Right kidney (tissue), 1 donor: Measurements from ENCODE around the gene GALNT2.

Experiments
- DNase-seq: peaks from one replicate; pipeline ENCODE4 v3.0.0-alpha.2; 2016

GALNT2 gene

DNA sequence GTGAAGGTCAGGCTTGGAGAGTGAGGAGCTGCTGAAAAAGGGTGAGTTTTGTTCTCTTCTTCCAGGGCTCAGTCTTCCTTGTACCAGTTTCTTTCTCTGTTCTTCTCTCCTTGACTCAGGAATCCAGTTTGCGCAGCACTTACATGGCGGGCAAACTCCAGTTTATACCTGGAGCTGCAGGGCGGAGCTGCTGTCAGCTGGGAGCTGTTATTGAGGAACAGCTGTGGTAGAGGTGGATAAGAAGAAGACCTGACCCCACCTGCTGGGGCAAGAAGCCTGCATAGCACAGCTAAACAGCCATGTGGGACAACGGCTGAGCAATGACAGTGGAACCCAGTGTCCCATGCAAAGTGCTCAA lies 46.2 kb downstream of the GALNT2 start:
- no peak for DNase-seq

DNA sequence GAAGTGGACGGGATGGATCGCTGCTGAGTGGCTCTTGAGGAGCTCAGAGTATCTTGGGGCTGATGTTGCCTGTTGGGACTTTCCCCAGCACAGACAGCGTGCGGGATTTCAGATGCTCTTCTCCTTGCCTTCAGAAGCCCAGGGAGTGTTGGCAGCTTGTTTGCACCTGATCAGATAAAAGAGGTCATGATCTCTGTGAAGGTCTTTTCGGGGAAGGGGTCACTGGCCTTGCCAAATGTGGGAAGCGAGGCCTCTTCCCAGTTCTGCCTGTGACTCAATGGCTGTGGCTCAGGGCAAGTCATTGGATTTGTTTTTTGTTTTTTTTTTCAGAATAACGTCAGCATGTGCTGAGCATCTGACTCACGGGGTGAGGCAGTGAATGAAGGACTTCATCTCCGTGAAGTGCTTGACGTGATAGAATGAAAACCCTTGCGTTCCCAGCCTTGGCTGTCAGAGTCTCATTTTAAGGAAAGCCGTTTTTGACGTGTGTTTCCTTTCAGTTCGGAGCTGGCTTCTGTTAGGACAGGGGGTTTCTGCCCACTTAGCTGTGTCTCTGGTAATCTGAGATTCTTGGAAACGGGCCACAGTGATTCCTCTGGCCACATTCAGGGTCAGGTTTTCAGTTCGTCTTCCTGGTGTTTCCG lies 46.7 kb downstream of the GALNT2 start:
- DNase-seq = no peak

DNA sequence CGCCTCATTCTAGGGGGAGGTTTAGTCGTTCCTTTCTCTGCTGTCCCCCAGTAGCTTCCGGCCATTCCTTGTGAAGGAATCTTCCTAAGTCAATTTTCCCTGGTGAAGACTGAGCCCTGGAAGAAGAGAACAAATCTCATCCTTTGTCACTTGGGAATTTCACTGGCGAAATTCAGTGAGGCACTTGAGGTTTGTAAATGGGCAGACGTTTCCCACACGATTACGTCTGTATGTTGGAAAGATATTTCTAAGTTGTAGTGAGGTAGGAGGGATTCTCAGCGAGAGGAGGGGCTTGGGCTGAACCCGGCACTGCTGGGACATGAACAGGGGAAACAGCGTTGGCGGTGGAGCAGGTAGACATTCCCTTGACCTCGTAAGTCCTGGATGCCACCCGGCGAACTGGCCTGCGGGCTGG lies 47.2 kb downstream of the GALNT2 start:
- DNase-seq = no peak

DNA sequence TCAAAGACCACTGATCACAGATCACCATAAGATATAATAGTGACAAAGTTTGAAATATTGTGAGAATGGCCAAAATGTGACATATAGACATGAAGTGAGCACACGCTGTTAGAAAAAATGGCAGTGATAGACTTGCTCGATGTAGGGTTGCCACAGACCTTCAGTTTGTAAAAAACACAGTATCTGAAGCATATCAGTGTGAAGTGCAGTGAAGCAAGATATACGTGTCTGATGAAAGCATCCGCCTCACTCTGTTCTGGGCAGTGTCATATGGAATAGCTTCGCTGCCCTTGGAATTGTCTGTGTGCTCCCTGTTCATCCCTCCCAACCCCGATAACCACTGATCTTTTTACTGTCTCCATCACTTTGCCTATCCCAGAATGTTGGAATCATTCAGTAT lies 50.7 kb downstream of the GALNT2 start:
- DNase-seq = no peak

DNA sequence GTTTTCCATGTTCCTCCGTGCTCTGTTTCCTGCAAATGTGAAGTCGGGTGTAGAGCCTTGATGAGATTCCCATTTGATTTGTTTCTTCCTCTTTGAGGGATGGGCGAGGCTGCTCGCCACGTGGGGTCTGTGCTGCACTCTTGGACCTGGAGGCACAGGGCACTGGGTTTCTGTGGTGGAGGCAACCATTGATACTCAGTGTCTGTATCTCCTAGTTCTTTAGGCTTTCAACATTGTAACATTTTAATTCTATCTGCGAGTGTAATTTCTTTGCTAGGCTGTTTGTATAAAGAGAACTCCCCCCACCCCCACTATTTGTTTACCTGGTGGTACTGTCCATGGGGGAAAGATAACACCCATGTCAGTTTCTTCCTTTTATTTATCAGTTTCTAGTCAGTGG lies 52.3 kb downstream of the GALNT2 start:
- DNase-seq = no peak

DNA sequence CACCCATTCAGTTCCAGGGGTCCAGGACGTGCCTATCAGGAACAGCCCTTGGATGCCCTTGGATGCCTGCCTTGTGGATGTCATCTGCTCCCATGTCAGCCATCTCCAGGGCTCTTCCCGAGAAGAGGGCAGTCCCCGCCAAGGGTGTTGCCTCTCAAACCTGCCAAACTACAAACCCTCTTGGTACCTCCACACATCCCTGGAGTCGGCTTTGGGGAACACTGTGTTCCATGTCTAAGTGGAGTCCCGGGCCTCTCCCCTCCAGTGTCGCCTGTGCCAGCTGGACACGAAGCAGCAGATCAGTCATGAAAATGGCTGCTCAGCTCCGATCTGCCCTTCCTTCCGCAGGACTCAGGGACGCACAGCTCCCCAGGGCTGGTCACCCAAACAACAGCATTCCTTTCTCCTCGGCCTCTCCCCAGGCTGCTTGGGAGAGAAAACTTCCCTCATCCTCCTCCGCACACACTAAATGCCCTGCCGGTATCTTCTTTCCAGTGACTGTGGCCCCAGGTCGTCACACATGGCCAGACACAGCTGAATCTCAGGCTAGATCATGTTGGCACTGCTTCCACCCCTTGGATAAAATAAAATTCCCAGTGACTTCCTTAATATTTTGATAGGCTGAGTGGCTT lies 53.4 kb downstream of the GALNT2 start:
- DNase-seq = peak; percentile 66

DNA sequence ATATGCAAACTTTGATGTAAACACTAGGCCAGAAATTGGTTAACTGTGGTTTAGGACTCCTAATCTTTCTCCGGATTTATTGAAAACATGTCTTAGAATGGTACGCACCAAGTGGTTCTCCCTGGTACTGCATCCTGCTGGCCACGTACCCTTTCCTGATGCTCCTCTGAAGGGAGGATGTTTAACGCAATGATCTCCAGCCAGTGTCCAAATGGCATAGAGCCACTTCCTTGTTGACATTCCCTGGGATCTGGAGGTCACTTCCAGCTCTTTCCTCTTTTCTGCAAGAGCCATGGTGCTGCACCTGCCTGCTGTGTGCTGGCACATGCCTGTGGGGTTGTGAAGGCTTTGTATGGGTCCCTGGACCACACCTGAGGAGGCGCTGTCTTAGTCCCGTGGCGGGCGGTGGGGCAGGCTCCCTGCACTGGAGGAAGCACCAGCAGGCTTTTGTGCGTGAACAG lies 53.9 kb downstream of the GALNT2 start:
- peak; percentile 55 for DNase-seq

DNA sequence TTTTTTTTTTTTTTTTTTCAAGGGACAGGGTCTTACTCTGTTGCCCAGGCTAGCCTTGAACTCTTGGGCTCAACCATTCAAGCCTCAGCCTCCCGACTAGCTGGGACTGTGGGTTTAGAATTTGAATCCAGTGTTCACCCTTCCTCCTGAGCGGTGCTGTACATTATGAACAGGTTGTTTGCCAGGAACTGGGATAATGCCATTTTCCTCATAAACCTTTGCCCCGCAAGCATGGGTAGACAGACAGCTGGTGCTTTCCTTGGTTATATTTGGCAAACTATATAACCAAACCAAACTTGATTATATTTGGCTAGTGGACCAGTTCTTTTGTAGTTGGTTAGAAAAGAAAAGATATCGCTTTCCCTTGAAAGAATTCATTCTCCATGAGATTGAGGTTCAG lies 54.9 kb downstream of the GALNT2 start:
- no peak for DNase-seq

DNA sequence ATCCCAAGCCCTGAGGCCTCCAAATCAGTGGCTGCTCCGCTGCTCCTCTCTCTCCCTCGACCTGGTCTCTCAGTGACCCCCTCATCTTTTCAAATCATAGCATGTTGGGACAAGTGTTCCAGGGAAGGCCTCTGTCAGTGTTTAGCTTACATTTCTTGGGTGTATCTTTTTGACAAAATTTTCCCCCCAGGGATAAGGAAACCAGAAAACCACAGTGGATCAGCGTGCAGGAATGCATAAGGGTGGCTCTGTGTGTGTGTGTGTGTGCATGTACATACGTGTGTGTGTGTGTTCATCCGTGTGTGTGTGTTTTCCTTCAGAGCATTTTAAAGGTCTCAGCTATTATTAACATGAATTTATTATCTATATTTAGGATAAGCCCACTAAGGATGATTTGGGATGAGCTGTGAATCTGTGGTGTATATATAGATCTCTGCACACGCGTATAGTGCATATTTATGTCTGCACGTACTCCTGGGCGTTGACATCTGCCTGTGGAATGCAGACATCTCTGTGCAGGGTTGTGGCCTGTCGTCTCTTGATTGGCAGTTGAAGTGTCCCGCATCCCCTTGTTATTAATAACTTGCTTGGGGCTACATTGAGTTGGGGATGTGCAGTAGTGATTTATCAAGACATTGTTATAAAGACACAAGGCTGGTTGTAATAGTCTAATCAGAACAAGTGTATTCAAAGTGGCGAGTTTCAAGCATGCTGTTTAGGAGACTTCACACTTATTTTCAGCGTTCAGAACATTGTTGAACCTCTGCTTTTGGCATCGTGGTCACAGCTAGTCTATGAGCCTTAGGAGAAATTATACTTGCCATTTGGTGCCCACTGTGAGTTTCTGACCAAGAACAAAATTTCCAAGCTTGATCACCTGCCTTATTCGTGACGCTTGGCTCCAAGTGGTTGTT lies 55.6 kb downstream of the GALNT2 start:
- DNase-seq = no peak

DNA sequence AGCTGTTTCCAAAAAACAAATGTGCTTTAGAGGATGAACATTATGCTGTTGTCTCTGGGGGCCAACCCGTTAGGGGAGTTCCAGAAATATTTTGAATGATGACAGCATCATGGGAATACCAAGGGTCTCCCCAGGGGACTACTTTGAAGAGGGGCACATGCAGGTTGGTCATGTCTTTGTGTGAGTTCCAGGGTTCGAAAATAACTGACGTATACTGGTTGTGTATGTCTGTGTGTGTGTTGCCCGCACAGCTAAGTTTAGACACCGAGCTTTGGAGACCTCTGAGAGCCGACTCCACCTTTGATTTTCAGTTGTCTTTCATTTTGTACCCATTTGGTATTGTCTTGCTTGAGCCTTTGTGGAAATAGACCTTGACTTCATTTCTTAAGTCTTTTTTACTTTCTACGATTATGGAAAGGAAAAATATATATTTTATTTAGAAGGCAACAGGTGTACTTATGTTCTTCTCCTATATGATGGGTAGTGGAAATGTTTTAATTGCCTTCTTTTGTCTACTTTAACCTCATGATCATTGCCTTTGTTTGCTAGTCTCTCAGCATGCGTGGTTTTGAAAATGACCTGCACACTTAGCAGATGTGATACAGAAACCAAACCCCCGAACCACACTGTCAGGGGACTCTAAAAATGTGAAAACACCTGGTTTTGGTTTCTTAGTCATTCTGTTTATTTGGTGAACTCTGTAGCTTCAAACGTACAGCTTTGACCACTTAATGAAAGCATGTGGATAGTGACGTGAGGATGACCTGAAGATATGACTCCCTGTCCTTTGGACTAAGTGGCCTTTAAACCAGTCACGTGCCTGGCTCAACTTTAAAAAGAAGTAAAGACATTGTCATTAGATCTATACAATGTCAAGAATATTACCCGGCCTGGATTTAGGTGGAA lies 56.5 kb downstream of the GALNT2 start:
- DNase-seq = no peak

DNA sequence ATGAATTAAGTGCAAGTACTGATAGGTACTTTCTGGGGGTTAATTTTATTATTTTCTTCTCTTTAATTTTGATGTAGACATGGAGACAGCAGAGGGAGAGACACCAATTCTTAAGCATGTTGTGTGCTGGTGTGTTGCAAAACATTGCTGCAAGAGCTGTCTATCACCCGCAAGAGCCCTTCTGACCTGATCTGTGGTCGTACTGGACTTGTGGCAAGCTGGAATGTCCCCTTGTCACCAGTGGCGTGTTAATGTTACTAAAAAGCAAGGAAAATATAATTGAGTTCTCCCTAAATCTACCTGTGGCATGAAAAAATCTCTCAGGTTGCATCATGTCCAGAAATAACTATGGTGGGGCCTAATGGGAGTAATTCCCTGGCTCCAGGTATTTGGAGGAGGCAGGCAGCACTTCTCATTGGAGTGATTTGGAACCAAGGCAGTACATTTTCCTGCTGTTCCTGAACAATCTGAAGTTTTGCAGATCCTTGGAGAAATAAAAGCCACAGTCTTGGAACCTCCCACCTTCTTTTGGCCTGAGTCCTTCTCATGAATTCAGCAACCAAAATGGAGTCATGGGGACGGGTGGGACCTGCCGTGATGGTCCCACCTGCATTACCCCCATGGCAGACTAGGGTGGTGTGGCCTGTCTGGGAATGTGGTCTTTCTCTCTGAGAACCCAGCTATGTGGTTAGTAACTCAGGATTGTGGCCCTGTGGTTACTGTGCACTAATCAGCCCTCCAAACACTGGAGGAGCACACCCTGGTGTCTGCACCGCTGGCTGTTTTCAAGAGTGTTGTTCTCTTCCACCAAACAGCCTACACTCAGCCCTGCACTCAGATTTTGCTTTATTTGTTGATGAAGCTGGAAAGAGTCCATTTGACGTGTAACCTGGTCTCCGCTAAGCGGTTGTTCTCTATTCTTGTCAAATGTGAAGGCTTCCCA lies 57.4 kb downstream of the GALNT2 start:
- DNase-seq = no peak

DNA sequence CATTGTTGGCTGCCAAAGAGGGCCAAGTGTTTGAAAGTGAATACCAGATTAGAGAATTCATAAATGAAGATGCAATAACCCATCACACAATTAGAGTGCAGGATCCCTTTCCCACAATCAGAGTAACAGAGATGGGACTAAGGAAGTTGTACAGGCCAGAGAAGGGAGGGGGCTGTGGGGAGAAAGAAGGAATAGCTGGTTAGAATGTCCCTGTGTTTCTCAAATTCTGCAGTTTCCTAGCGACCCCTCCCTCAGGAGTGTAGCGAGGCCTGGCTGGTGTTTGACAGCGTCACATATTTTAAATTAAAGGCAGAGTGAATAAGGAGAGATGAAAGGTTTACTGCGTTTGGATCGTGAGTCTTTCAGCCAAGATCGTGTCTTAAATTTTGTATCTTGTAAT lies 58.1 kb downstream of the GALNT2 start:
- DNase-seq = no peak

DNA sequence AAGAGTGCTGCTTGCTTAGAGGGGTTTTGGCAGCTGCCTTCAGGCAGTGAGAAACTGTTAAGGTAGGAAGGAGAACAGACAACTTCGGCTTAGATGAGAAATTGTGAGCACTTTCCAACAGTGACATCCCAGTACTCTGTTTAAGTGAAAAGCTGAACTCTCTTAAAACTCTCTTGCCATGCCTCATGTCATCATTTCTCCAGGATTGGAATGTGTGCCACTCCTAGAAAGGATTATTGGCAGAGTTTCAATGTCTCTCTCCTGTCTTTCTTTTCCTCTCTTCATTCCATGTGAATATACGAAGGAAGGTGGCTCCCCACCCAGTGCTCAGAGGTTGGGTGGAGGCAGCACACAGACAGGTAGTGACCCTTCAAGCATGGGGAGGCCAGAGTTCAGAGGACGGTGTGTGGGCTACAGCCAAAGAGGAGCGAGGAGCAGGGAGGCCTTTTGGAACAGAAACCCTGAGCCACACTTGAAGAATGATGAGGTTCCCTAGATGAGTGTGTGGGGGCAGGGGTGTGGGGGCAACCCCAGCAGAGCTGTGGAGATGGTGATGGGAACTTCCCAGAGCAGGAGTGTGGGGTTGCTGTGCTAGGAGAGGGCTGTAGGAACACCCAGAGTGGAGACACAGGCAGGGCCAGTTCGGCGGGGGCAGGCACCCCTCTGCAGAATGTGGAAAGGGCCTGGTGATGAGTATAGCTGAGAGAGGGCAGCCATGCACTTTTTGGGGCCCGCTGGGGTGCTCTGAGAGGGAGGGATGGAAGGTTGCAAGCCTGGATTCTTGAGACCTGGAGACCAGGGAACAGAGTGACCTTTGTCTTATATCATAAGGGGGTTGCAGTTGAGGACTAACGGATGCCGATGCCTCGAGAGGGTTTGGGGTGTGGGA lies 58.8 kb downstream of the GALNT2 start:
- no peak for DNase-seq

DNA sequence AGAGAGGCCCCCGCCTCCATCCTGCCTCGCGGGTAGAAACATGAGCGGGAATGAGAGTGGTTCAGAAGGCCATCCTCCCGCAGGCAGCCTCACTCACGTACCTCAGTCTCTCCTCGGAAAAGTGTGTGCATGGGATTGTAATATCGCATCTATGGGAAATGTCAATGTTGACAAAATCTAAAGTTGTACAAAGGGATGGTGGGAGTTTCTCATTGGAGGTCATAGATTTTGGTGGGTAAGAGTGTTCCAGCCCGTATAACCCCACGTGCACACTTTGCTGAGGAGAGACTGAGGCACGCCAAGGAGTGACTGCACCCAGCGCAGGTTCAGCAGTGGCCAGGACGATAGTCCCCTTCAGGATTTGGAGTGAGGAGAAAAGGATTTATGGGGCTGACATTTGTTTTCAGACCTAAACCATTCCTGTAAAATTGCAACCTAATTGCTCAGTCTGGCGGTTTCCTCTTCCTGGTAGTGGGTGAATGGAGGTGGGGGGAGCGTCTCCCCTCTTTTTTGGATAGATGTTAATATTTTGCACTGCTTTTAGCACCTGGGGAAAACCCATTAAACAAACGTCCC lies 59.6 kb downstream of the GALNT2 start:
- no peak for DNase-seq

DNA sequence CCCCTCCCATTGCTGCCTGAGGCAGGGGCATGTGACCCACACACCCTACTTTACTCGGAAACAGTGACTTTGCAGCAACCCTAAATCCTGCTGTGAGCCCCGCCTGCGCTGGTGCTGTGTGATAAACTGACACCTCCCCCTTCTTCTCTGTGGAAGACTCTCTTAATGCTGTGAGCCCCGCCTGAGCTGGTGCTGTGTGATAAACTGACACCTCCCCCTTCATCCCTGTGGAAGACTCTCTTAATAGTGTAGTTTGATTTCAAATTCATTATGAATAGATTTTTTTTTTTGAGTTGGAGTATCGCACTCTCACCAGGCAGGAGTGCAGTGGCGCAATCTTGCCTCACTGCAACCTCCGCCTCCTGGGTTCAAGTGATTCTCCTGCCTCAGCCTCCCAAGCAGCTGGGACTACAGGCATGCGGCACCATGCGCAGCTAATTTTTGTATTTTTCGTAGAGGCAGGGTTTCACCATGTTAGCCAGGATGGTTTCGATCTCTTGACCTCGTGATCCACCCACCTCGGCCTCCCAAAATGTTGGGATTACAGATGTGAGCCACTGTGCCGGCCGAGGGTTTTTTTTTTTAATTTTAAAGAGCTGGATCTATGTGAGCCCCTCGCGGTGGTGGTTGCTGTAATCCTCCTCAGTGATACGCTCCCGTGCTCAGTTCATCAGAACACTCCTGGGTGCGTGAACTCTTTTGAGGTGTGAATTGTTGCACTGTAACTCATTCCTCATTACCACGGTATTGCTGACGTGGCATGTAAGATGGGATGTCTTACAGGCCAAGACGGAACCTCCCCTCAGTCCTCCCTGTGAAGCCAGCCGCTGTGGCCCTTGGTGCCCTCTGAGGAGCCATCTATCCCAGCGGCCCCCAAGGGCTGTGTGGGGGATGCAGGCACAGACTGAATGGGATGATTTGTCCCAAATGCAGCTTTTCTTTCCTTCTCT lies 60.3 kb downstream of the GALNT2 start:
- no peak for DNase-seq

DNA sequence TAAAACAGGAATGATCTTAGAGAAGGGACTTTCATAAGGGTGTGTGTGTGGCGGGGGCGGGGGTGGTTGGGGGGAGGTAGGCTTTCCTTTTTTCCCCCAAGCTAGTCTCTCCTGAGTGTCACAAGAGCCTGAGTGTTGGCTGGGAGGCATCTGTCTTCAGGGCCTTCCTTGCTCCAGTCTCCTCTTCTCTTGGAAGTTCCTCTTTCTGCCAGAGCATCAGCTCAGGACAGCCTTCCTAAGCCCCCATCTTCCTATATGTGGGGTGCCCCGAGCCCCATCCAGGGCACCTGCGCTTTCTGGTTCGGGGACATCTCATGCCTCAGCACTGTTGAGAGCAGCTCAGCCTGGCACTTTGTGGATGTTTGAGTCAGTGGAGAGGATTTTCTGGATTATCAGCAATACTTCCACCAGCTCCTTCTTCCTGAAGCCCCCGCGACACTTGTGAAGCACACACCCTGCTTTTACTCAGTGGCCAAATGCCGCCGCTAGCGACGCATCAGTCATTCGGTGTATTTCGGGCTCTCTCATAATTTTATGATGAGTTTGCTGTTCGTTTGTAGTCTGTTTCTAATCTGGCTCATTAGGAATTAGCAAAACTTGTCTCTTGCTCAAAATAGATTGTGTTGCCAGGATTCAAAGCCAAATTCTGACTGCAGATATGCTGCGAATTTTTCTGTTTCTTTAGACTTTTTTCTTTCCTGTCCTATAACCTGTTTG lies 61.7 kb downstream of the GALNT2 start:
- no peak for DNase-seq

DNA sequence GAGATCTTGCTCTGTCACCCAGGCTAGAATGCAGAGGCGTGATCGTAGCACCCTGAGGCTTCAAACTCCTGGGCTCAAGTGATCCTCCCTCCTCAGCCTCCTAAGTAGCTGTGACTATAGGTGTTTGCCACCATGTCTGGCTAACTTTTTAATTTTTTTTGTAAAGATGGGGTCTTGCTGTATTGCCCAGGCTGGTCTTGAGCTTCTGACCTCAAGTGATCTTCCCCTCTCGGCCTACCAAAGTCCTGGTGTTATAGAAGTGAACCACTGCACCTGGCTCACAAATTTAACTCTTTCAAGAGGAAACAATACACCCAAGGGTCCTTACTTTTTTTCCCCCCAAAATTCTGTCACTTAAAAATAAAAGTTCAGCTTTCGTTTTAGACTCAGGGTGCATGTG lies 62.3 kb downstream of the GALNT2 start:
- no peak for DNase-seq
